Dedifferentiated amniotic fluid mesenchymal stem cell (primary cell): ENCODE data around the gene SIMC1.

Experiments used
- DNase-seq: peaks from one replicate; pipeline ENCODE4 v3.0.0-alpha.2; 2016; ENCODE audit errors: extremely low spot score

The SIMC1 gene

DNA sequence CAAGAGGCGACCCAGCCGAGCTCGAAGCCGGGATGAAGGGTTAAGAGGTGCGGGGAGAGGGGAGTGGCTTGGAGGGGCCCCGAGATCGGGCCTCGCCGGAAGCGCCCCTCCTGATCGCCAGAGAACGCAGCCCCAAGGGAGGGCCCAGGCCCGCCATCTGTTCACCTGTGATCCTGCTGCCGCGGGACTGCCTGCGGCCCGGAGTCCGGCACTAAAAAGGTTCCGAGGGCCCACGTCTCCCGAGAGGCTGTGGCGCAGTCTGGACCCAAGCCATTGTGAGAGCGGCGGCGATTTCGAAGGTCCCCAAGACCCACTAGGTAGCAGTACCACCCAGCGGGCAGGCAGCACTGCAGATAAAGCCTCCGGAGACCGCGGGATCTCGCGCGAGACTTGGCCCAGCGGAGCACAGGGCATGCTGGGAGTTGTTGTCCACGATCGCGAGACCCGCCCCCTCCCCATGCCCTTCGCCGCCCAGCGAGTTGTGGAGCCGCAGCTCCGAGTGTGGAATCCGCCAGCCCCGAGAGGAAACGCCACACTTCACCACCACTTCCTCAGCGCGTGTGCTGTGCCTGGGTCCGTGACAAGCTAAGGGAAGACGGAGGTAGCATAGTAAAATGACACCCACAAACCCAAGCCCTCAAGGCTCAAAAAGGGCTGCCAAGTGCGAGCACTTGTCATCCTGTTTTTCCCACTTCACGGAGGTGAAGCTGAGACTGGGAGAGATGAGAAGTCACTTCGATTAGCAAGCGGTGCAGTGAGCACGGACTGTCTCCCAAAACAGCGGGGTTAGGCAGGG lies 123.4 kb downstream of the SIMC1 start, which contains the start of gene KIAA1191:
KIAA1191 (minus strand) TSS at position 328 of the 796 bp plus-strand sequence. CDS start 2,256 bp downstream, outside the sequence.
- DNase-seq, result peak; percentile 93

DNA sequence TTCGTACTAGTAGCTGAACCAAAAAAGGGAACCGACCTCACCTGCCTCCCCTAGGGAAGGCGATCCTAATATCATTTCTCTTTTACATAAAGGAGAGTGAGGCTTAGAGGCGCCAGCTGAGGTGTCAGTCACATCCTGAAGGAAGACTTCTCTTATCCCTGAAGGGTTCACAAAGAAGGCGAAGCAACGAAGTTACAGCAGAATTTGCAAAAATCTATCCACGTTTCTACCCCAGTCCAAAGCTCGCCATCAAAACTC lies 123.9 kb downstream of the SIMC1 start:
- DNase-seq, result no peak

DNA sequence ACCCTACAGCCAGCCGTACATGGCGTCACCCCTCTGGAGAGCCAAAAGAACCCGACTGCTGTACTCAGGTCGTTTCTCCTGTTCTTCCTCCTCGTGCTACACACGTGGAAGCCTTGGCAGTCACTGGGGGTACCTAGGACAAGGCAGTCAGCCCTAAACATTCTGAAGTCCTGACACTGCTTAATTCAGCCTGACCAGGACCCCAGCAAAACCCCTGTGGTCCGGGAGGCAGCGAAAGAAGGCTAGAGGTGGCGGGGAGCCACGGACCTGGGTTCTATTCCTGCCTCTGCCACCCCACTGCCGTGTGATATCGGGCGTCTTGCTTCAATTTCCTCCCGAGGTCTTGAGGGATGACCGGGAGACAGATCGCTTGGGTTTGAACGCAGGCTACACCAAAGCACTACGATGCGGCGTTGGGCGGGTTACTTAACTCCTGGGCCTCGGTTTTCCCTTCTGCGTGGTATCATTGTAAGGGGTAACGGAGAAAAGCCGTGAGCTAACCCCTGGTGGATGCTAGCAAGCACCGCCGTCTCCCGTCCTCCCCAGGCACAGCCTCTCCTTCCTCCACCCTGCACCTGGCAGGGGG lies 126.6 kb downstream of the SIMC1 start:
- no peak for DNase-seq

DNA sequence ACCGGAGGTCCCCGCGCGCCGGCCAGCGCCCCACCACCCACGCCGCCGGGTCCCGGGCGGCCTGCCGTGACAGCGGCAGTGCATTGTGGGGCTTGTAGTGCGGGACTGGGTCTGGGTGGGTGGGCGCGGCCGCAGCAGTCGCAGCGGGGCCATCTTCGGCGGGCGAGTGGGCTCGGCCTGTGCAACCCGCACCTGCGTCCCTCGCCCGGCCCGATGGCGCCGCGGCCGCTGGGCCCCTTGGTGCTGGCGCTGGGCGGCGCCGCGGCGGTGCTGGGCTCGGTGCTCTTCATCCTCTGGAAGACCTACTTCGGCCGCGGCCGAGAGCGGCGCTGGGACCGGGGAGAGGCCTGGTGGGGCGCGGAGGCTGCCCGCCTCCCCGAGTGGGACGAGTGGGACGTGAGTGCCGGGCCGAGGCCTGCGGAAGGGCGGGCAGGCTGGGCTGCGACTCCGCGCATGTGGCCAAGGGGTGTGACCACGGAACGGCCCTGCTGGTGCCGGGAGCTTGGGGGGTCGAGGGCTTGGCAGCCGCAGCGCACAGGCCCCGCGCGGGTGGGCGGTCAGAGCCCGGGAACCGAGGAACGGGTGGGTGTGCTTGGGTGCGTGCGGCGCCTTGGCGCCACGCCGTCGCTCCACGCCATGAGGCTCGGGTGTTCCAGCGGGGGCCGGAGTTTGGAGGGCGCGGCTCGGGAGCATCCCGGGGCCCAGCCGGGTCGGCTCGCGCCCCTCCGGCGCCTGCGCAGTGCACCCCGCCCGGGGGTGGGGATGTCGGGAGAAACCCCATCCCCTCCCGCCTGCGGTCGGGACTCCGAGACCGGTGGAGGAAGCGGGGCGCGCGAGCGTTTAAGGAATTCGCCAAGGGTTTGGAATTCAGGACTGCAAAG lies 127.4 kb downstream of the SIMC1 start, which contains the start of gene ARL10:
ARL10 (plus strand) TSS at position 137 of the 881 bp plus-strand sequence; CDS start at position 214, 77 bp downstream.
- DNase-seq, result peak; percentile 45

DNA sequence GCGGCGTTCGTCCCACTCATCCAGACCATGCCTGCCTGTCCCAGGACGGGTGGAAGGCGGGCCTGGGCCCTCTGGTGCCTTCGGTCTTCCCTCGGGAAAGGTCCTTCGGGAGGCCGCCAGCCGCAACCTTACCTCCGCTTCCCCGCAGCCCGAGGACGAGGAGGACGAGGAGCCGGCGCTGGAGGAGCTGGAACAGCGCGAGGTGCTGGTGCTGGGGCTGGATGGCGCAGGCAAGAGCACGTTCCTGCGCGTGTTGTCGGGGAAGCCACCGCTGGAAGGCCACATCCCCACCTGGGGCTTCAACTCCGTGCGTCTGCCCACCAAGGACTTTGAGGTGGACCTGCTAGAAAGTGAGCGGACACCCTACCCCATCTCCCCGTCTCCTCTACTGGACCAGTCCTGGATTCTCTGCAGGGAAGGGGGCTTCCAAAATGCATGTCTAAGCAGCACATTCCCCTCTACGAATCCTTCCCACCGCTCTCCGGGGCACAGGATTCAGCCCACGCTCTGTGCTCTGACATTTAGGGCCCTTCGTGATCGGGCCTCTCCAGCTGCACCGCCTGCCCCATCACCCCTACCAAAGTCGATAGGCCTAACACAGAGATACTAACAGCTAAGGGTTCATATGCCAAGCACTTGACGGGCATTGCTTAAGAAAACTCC lies 128.1 kb downstream of the SIMC1 start:
- DNase-seq, result no peak

DNA sequence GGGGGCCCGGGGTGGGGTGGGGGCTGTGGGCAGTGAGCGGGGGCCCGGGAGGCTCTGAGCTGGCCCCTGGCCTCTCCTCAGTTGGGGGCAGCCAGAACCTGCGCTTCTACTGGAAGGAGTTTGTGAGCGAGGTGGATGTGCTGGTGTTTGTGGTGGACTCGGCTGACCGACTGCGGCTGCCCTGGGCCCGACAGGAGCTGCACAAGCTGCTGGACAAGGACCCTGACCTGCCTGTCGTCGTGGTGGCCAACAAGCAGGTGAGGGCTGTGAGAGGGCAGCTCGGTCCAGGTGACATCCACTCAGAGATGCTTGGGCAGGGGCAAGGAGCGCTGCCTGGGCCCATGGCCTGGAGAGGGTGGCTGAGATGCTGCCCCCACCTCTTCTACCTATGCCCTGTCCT lies 130.5 kb downstream of the SIMC1 start:
- DNase-seq, result no peak

DNA sequence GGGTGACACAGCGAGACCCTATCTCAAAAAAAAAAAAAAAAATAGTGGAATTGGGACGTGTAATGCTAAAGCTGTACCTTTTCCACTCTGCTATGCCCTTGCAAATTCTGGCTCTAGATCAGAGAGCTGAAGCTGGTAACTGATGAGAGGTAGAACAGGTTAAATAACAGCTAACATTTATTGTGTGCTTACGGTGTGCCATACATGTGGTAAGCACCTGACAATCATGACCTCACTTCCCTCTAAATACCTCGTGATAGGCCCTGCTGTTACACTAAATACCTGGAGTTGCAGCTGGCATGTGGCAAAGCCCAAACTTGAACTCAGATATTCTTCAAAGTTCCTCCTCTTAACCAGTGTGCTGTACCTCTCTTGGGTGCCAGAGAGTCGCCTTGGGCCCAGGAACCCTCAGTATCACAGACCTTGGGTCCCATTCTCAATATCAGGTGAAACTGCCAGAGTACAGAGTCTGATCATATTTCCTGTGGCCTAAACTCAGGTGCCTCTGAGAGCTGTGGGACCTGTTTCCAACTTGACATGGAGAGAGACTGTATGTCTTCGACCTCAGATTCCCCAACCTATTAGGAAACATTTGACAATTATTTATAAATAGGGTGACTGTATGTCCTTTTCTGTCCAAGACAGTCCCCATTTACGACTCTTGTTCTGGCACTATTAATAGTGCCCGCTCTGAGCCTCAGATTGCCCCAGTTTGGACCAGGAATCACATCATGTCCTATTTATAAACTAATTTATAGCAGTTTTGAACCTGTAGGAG lies 131.9 kb downstream of the SIMC1 start:
- no peak for DNase-seq

DNA sequence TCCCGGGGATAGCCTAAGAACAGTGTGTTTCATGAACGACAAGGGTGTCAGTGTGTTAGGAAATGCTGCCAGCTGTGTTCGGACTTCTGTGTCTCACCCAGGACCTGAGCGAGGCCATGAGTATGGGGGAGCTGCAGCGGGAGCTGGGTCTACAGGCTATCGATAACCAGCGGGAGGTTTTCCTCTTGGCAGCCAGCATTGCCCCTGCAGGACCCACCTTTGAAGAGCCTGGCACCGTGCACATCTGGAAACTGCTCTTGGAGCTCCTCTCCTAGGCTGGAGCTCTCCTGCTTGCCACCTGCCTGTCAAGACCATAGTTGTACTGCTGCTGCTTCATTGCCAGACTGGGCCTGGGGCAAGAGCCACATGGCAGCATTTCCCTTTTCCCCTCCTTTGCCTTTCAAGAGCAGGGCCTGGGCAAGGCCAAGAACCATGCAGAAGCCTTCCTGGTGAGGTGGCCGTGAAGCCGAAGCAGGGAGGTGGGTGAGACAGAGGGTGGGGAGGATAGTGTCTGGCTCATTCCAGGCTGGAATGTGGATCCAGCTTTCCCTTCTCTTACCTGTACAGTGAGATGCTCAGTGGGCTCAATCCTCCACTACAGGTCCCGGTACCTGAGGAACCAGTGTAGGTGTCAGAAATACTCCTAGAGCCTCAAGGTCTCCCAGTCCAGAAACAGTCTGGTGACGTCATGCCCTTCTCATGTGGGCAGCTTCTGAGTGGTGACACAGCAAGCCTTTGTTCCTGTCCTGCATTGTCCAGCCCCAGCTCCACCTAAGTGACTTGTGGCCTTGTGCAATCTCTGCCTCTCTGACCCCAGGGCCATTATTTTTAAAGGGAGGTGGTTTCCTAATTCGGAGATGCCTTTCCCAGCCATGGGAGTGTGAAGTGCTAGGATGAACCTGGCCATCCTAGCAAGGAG lies 133.7 kb downstream of the SIMC1 start:
- no peak for DNase-seq

DNA sequence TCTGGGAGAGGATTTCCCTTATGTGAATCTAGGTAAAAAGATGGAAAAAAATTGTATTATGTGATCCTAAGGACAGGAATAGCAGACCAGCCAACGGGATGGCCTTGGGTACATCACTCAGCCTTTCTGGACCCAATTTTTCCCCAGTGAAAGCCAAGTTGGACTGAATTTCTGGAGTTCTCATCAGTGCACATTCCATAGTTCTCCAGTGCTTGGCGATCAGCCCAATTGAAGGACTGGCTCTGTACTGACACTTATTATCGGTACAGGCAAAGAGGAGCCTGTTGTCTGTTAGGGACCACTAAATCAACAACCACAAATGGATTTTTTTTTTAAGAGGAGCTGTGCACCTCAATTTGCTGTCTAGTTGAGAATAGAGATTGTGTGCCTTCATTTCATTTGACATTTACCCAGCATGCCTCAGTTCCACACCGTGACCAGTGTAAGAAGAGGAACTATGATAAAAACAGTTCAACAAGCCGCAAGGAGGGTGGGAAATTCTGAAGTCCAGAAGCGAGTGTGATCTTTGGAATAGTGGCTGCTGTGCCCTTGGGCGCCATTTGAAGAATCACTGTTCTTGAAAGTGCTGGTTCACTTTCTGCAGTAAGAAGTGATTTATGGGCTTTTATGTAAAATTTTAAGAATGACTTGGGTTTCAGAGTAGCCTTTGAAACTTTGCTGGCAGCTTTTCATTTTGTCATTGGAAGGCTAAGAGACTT lies 135.0 kb downstream of the SIMC1 start:
- no peak for DNase-seq

DNA sequence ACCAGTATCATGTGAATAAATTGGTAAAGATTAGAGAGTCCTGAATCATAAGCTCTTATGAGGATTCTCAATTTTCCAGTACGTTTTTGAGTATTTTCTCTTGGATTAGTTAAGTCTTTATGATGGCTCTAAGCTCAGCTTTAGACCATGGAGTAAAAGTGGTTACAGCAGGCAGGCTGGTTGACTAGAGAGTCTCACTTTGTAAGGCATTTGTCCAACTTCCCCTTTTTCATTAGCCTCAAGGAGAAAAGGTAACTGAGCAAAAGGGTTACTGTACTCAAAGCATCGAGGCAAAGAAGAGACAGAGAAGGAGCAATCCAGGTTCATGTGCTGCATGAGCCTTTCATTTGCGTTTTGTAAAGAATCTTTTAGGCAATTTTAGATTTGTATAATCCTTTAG lies 141.7 kb downstream of the SIMC1 start:
- DNase-seq, result no peak

DNA sequence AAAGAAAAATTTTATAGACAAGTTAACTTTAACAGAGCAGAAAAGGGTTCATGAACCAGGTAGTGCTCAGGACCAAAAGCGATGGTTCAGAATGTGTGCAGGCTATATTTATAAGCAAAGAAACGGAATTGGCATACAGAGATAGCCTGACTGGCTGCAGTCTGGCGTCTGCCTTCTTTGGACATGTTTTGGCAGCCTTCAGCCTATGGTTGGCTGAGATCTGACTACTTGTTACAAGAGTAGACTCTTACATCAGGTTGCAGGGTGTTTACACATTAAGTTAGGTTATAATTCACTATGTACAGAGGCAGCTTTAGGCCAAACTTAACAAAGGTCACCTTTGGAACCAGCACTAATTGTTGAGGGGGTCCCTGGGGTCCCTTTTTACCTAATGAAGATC lies 143.2 kb downstream of the SIMC1 start:
- no peak for DNase-seq

DNA sequence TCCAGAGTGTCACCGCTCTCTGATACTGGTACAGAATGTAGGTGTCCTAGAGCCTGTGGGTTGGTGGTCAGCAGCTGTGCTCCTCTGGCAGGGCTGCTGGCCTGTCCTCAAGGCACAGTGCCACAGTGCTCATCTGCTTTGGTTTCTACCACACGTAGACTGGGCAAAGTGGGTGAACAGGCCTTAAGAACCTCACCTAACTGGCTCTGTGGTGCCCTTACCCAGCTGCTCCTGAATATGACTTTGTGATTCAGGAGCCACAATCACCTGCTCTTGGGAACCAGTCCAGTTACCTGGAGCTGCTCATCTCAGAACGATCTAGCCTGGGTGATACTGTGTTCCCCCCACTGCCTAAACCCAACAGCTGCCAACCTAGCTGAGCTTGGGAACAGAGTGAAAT lies 143.8 kb downstream of the SIMC1 start:
- DNase-seq, result no peak

DNA sequence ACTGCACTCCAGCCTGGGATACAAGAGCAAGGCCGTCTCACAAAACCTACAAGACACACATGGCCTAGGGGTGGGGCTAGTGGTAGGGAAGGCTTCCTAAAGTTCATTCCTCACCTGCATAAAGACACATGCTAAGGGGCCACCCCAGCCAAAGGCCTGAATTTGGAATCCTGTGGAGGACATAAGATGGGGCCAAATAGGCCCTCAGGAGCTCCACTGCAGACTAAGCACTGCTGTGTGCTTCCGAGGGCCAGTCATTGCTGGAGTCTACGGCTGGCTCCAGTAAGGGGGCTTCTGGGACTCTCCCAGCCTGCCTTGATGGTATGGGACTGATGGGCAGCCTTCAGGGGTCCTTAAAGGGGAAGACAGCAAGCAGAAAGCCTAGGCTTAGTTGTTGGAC lies 144.5 kb downstream of the SIMC1 start:
- DNase-seq, result no peak

DNA sequence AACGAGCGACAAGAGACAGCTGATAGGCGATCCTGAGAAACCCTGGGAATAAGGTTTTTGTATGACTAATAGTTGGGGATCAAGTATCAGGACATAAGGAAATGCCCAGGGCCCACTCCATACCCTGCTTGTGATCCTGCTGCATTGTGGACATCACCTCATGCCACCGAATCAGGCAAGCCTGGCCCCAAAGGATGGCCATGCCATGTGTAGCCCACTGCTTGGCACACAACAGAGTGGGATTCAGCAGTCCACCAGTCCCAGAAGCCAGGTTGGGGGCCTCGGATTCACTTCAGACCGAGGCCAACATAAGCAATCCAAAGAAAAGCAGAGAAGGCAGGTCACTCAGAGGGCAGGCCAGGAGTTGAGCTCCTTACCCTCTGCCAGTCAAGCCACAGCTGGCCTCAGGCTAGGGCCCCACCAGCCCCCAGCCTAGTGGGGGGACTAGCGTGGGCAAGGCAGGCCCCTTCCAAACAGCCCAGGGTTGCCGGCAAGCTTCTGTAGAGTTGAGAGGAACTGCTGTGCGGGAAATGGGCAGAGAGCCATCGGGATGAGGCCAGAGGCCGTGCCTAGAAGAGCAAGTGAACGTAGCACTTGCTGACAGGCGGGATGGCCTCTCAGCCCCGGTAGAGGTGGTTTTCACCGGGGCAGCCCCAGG lies 145.2 kb downstream of the SIMC1 start:
- DNase-seq, result no peak

DNA sequence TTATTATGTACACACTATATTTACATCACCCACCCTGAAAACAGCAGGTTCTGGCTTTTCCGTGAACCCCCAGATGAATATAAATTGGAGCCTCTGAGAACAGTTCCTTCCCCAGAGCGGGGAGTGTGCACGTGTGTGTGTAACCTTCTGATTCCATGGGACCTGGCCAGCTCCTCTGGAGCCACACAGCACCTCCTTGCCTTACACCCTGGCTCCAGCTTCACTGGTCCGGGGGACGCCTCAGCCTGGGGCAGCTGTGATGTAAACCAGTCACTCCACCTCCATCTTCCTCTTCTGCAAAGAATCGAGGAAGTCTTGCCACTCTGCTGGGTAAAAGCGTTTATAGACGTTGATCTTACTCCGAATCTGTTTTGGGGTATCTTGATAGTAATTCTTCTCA lies 145.7 kb downstream of the SIMC1 start:
- no peak for DNase-seq

DNA sequence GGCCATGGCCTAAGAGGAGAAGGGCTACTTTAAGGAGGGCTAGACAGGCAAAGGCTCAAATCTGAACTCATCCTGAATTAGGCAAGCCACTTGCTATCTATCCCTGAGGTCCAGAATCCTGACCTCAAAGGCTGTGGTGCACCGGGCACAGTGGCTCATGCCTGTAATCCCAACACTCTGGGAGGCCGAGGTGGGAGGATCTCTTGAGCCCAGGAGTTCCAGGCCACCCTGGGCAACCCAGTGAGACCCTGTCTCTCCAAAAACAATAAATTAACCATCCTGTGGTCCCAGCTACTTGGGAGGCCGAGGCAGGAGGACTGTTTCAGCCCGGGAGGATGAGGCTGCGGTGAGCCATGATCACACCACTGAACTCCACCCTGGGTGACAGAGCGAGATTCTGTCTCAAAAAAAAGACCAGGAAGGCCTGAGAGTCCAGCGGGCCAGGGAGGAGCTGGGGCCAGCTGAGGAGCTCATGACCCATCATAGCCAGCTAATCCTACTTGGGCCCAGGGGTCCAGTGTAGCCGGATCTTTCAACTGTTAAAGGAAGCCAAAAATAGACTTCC lies 146.2 kb downstream of the SIMC1 start:
- DNase-seq, result no peak

DNA sequence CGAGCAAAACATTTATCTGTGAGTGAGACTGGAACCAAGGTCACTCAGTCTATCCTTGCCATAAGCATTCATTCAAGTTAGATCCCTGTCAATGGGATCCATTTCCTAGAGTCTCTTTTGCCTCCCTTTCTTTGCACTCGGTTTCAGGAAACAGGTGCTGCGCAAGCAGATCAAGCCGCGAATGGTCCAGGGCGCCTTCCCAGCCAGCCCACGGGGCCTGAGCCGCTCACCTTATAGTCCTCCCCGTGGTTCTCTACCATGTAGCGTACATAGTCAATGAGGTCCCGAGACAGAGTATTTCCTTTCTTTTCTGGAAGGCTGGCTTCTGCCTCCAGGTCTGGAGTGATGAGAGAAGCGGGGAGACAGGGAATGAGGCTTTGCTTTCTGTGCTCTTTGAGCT lies 146.8 kb downstream of the SIMC1 start:
- no peak for DNase-seq

DNA sequence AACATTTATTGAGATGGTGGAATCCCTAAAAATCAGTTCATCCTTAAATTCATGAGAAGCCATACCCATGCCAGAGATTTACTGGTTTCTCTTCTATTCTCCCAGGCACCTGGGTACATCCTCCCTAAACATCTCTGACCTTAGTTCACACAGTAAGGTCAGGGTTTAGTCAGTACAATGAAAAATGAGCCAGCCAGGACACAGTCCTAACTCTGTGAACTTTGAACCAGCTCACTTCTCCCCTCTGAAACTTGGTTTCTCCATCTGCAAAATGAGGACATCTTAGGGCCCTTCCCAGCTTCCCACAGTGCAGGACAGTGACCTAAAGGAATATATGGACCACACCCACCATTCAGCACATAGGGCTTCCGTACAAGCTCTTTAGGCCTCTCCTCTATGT lies 148.3 kb downstream of the SIMC1 start:
- no peak for DNase-seq
